HepG2 (cell line): ENCODE results near the gene SLC16A6. TPM values are rescaled to one million over a fixed set of nuclear protein-coding genes. Genes with fewer than 3 reads are reported as not detected.

Source experiments
- CC2D1A ChIP-seq: sonication (generic); formaldehyde crosslinking; IDR thresholded peaks from 2 replicates; pipeline ENCODE4 v1.8.1; 2023; ENCODE audit warnings: mild to moderate bottlenecking, missing genetic modification reagents
- CHD2 ChIP-seq: IDR thresholded peaks from 2 replicates; pipeline ENCODE4 v1.6.1; 2011; ENCODE audit warnings: low read depth, low read length, improper control_type of control experiment
- GABPA ChIP-seq, 2 experiments: IDR thresholded peaks; 2 replicates each; pipeline ENCODE4 v1.6.1; 2011 to 2016; ENCODE audit warnings: low read depth in 2 of 2, low read length in 1 of 2, missing biosample characterization in 1 of 2, missing genetic modification characterization in 1 of 2
- HNRNPUL1 ChIP-seq: fragments of 200-400 bp; formaldehyde crosslinking; IDR thresholded peaks from 2 replicates; pipeline ENCODE4 v1.6.1; 2017; ENCODE audit warnings: low read depth, mild to moderate bottlenecking, low read length, moderate library complexity
- IRF2 ChIP-seq: IDR thresholded peaks from 2 replicates; pipeline ENCODE4 v1.6.1; 2018; ENCODE audit warnings: missing genetic modification reagents, missing compliant biosample characterization
- PAX8 ChIP-seq: sonication (generic); formaldehyde crosslinking; IDR thresholded peaks from 2 replicates; pipeline ENCODE4 v1.8.0; 2022; ENCODE audit warnings: mild to moderate bottlenecking, missing genetic modification reagents, borderline replicate concordance
- POLR2A ChIP-seq, 2 experiments: IDR thresholded peaks; 2 replicates each; pipeline ENCODE4 v1.6.1; 2011; ENCODE audit warnings: low read depth in 2 of 2, low read length in 2 of 2, mild to moderate bottlenecking in 1 of 2, moderate library complexity in 1 of 2; ENCODE audit not compliant: insufficient read depth in 1 of 2
- RBM22 ChIP-seq: fragments of 200-400 bp; formaldehyde crosslinking; optimal IDR thresholded peaks from 2 replicates; pipeline ENCODE3; 2017; ENCODE audit warnings: mild to moderate bottlenecking, low read length, moderate library complexity
- SP4 ChIP-seq: sonication (generic); formaldehyde crosslinking; IDR thresholded peaks from 2 replicates; pipeline ENCODE4 v1.8.1; 2023; ENCODE audit warnings: mild to moderate bottlenecking, missing genetic modification reagents
- ZFX ChIP-seq: sonication (generic); formaldehyde crosslinking; IDR thresholded peaks from 2 replicates; pipeline ENCODE4 v1.4.0; 2020; ENCODE audit warnings: mild to moderate bottlenecking, low read depth, missing genetic modification reagents, moderate library complexity
- ZNF160 ChIP-seq: sonication (generic); formaldehyde crosslinking; IDR thresholded peaks from 2 replicates; pipeline ENCODE4 v1.8.0; 2022; ENCODE audit warnings: mild to moderate bottlenecking, inconsistent platforms, missing genetic modification reagents
- ZNF17 ChIP-seq: sonication (generic); formaldehyde crosslinking; IDR thresholded peaks from 2 replicates; pipeline ENCODE4 v1.5.0; 2020; ENCODE audit warnings: mild to moderate bottlenecking, missing genetic modification reagents
- ZNF3 ChIP-seq: IDR thresholded peaks from 2 replicates; pipeline ENCODE4 v1.7.0; 2017; ENCODE audit warnings: inconsistent platforms
- ZNF614 ChIP-seq: IDR thresholded peaks from 2 replicates; pipeline ENCODE4 v1.6.1; 2018; ENCODE audit warnings: missing biosample characterization, missing genetic modification reagents, inconsistent platforms, borderline replicate concordance
- ZNF670 ChIP-seq: sonication (generic); formaldehyde crosslinking; IDR thresholded peaks from 2 replicates; pipeline ENCODE4 v1.8.0; 2022; ENCODE audit warnings: mild to moderate bottlenecking, missing genetic modification reagents, borderline replicate concordance
- ZNF746 ChIP-seq: sonication (generic); formaldehyde crosslinking; IDR thresholded peaks from 2 replicates; pipeline ENCODE4 v1.8.0; 2022; ENCODE audit warnings: mild to moderate bottlenecking, missing genetic modification reagents
- ZNF75D ChIP-seq: sonication (generic); formaldehyde crosslinking; IDR thresholded peaks from 2 replicates; pipeline ENCODE4 v1.8.1; 2023; ENCODE audit warnings: missing genetic modification reagents, mild to moderate bottlenecking, borderline replicate concordance
- polyA plus RNA-seq, 8 experiments: library from polyadenylated mRNA; depleted of rRNA in 3 of 8; stranded (reverse) in 7 of 8; unstranded in 1 of 8; fragments of >200 nt; fragmentation: Illumina TruSeq in 4 of 8; extraction: Trizol in 4 of 8; gene quantifications; 2 replicates each; pipeline versions ENCODE4 v1.2.1 to v1.2.3, GENCODE V29; 2011 to 2016; ENCODE audit warnings: low read depth in 4 of 8, missing spikeins in 1 of 8, mixed read lengths in 1 of 8; ENCODE audit not compliant: insufficient read depth in 1 of 8
- total RNA-seq, 5 experiments: library from RNA; depleted of rRNA; stranded (reverse); fragments of >200 nt; fragmentation: Illumina TruSeq; extraction: Trizol; gene quantifications; 2 replicates each; pipeline ENCODE4 v1.2.3, GENCODE V29; 2016; ENCODE audit warnings: low read depth in 1 of 5
- TF ChIP-seq, protein P1 (sequence below): IDR thresholded peaks from 2 replicates; pipeline ENCODE4 v1.6.1; 2016; ENCODE audit warnings: missing biosample characterization, missing genetic modification reagents, low read depth
- TF ChIP-seq, protein P2 (sequence below): sonication (generic); formaldehyde crosslinking; IDR thresholded peaks from 2 replicates; pipeline ENCODE4 v1.5.0; 2020; ENCODE audit warnings: missing genetic modification reagents, mild to moderate bottlenecking, borderline replicate concordance
- TF ChIP-seq, protein P3 (sequence below): sonication (generic); formaldehyde crosslinking; IDR thresholded peaks from 2 replicates; pipeline ENCODE4 v1.4.0; 2020; ENCODE audit warnings: mild to moderate bottlenecking, missing genetic modification reagents

SLC16A6 gene
- total and polyA plus RNA-seq, 2 of the 13 experiments (the other 11 are each of a cell fraction or from before 2014, with no cell fraction given), result 1.1 to 44.7 TPM

DNA sequence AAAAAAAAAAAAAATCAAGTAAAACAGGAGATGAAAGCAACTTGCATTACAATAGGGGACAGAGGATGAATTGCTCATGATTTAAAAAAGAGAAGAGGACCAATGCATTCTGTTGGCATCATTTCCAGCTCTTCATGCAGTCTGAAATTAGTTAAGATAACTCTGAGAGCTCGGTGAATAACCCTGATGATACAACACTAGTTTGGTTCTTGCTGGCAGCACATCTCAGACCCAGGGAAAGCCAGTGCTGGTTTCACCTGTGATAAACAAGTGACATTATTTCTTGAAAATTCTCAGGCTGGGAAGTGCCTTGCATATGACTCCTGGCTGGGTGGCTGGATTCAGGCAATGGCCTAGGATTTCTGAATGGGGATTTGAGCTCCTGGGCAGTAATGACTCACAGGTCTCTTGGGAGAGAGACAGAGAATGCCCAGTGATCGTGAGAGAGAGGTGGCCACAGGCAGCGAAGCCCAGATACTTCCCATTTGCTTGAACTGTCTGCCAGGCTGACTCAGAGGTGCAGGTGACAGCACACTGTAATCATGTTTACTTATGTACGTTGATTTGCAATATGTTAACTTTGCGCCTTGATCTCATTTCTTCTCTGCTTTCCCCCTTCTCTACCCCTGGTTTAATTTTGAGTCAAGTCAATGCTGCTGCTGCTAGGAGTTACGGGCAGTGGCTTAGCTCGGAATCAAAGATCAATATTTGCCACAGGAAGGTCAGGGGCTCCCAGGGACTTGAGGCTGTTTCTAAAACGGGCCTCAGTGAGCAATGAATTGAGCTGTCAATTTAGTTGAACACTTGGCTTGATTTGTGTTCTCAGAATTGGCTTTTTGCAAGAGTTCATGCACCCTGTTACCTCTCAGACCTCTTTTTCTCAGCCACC, 27.4 kb upstream of the SLC16A6 start (continued):
- TF ChIP-seq, protein P1, sequence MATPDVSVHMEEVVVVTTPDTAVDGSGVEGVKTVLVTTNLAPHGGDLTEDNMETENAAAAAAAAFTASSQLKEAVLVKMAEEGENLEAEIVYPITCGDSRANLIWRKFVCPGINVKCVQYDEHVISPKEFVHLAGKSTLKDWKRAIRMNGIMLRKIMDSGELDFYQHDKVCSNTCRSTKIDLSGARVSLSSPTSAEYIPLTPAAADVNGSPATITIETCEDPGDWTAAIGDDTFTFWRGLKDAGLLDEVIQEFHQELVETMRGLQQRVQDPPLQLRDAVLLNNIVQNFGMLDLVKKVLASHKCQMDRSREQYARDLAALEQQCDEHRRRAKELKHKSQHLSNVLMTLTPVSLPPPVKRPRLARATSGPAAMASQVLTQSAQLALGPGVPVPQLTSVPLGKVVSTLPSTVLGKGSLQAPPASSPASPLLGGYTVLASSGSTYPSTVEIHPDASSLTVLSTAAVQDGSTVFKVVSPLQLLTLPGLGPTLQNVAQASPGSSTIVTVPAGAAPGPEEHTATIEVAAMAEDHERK (CRISPR knock-in tag), result no peak
- TF ChIP-seq CHD2 (no peak), RBM22 (no peak), ZNF746 (CRISPR knock-in tag) (no peak), ZNF17 (CRISPR knock-in tag) (no peak), CC2D1A (CRISPR knock-in tag) (no peak), SP4 (no peak), ZNF3 (no peak), HNRNPUL1 (no peak), ZNF75D (CRISPR knock-in tag) (no peak), GABPA (IDR thresholded peaks at IDR 0.05; ENCODE audit: low read depth, low read length) (no peak), GABPA (CRISPR knock-in tag; IDR thresholded peaks at IDR 0.05; ENCODE audit: low read depth) (peak; percentile 83), IRF2 (CRISPR knock-in tag) (peak; percentile 63), PAX8 (CRISPR knock-in tag) (no peak), ZFX (CRISPR knock-in tag) (peak; percentile 62), ZNF670 (CRISPR knock-in tag) (no peak), ZNF160 (CRISPR knock-in tag) (no peak), ZNF614 (CRISPR knock-in tag) (peak; percentile 95), POLR2A (IDR thresholded peaks at IDR 0.05; ENCODE audit: insufficient read depth in 1 of 2, low read depth in 2 of 2, low read length in 2 of 2) (no peak)
- TF ChIP-seq, protein P2, sequence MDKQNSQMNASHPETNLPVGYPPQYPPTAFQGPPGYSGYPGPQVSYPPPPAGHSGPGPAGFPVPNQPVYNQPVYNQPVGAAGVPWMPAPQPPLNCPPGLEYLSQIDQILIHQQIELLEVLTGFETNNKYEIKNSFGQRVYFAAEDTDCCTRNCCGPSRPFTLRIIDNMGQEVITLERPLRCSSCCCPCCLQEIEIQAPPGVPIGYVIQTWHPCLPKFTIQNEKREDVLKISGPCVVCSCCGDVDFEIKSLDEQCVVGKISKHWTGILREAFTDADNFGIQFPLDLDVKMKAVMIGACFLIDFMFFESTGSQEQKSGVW (CRISPR knock-in tag), result no peak
- TF ChIP-seq, protein P3, sequence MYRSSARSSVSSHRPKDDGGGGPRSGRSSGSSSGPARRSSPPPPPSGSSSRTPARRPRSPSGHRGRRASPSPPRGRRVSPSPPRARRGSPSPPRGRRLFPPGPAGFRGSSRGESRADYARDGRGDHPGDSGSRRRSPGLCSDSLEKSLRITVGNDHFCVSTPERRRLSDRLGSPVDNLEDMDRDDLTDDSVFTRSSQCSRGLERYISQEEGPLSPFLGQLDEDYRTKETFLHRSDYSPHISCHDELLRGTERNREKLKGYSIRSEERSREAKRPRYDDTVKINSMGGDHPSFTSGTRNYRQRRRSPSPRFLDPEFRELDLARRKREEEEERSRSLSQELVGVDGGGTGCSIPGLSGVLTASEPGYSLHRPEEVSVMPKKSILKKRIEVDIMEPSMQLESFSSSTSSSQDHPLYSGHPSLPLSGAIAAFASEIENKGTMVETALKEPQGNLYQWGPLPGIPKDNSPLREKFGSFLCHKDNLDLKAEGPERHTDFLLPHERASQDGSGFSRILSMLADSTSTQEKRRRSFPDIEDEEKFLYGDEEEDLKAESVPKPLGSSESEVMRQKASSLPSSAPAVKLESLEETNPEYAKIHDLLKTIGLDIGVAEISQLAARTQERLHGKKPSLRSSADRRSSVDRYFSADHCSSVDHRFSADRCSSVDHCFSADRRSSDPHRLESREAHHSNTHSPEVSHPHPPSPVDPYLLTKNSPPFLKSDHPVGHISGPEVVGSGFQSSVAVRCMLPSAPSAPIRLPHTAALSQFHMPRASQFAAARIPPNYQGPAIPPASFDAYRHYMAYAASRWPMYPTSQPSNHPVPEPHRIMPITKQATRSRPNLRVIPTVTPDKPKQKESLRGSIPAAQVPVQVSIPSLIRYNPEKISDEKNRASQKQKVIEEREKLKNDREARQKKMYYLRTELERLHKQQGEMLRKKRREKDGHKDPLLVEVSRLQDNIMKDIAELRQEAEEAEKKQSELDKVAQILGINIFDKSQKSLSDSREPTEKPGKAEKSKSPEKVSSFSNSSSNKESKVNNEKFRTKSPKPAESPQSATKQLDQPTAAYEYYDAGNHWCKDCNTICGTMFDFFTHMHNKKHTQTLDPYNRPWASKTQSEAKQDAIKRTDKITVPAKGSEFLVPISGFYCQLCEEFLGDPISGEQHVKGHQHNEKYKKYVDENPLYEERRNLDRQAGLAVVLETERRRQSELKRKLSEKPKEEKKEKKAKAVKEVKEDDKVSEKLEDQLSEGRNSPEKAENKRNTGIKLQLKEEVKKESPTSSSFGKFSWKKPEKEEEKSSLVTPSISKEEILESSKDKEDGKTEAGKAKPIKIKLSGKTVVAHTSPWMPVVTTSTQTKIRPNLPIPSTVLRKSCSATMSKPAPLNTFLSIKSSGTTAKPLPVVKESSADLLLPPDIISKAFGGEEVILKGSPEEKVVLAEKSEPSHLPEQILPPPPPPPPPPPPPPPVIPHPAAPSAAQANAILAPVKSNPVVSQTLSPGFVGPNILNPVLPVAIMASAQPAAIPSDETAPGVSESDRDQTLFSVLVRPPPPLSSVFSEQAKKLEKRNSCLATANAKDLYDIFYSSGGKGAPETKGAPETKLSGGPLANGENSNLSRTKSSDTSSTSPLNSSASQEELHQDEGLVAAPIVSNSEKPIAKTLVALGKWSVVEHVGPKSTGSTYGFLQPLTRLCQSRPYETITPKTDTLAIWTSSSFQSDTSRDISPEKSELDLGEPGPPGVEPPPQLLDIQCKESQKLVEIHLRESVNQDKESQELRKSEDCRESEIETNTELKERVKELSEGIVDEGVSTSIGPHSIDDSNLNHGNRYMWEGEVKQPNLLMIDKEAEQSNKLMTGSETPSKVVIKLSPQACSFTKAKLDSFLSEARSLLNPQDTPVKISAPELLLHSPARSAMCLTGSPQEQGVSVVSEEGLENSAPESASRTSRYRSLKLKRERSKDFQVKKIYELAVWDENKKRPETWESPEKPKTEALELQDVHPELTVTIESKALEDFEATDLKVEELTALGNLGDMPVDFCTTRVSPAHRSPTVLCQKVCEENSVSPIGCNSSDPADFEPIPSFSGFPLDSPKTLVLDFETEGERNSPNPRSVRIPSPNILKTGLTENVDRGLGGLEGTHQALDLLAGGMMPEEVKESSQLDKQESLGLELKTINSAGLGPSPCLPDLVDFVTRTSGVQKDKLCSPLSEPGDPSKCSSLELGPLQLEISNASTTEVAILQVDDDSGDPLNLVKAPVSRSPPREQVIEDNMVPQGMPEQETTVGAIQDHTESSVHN (CRISPR knock-in tag), result no peak
